ENCODE results near the gene OPRD1. TPM values are rescaled to one million over a fixed set of nuclear protein-coding genes. Genes with fewer than 3 reads are reported as not detected.
"Not testable (repeated sequence)": the region's sequence is repeated elsewhere in the genome, so short reads cannot be mapped to it uniquely, and the experiment has no call there.

Gene OPRD1
- polyA plus RNA-seq, 1 experiment: not detected

DNA sequence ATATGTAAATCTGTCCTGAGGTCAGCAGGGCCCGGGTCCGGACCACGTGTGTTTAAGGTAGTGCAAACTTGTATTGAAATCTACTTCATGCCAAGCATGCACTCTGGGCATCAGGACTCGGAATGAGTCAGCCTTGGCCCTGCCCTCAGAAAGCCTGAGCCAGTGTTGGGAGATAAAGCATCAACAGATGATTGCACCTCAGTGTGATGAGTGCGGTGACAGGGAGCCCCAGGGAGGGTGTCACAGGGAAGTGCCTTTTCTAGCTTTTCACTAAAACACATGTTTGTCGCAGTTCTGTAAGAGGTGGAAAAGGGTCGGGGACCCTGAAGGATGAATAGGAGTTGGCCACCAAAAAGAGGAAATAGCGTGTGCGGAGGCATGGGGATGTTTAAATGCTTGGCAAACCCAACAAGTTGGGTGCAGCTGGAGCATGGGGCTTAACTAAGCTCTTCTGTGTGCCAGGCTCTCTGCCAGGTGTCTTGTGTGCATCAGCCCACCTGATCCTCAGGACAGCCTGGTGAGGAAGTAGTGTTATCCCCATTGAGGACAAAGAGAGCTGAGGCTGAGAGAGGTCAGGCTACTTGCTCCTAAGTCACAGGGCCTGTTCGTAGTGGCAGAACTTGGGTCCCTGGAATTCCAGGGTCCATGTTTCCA, 54.2 kb downstream of the OPRD1 start:
- Histone ChIP-seq H3K4me3 (ENCODE audit: low read depth, low read length) (no peak overlapping the region), H3K36me3 (ENCODE audit: control insufficient read depth, insufficient read depth, low read length) (no peaks in the 10 kb centered on the region), H3K27me3 (ENCODE audit: control insufficient read depth, insufficient read depth, low read length) (peaks cover 16% of the 10 kb centered on the region)
- ChIA-PET CTCF (interaction anchor here (1.2 to 5.1 kb wide), 3 partner anchors 11 to 82 kb away, joined by 3 to 28 read pairs (median 5); no protein-coding TSS in a partner anchor), POLR2A (interaction anchor here (0.6 kb wide), 1 partner anchor 127 kb away, joined by 6 read pairs; no protein-coding TSS in a partner anchor)
- TF ChIP-seq, protein P1, sequence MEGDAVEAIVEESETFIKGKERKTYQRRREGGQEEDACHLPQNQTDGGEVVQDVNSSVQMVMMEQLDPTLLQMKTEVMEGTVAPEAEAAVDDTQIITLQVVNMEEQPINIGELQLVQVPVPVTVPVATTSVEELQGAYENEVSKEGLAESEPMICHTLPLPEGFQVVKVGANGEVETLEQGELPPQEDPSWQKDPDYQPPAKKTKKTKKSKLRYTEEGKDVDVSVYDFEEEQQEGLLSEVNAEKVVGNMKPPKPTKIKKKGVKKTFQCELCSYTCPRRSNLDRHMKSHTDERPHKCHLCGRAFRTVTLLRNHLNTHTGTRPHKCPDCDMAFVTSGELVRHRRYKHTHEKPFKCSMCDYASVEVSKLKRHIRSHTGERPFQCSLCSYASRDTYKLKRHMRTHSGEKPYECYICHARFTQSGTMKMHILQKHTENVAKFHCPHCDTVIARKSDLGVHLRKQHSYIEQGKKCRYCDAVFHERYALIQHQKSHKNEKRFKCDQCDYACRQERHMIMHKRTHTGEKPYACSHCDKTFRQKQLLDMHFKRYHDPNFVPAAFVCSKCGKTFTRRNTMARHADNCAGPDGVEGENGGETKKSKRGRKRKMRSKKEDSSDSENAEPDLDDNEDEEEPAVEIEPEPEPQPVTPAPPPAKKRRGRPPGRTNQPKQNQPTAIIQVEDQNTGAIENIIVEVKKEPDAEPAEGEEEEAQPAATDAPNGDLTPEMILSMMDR (IDR thresholded peaks at IDR 0.05; ENCODE audit: insufficient read depth, low read depth, low read length): no peak
- no peak for DNase-seq (ENCODE audit: low read depth)

DNA sequence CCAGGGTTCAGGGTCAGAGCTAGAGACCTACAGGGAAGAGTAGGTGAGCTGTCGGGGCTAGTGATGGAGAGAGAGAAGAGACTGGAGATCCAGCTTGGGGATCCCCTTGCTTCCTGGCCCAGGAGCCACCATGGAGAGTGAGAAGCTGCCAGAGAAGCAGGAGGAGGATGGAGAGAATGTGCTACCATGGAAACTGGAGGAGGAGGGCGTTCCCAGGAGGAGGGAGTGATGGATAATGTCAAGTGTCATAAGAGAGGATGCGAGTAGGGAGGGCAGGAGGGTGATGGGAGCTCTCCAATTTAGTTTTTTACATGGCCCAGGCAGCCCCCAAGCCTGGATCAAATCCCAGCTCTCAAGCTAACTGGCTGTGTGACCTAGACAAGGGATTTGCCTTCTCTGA, 55.9 kb downstream of the OPRD1 start:
- CTCF ChIA-PET: interaction anchor here (0.9 to 5.1 kb wide), 5 partner anchors 9 to 84 kb away, joined by 3 to 28 read pairs (median 5); no protein-coding TSS in a partner anchor
- no peak for DNase-seq (ENCODE audit: low read depth)
- Histone ChIP-seq H3K36me3 (ENCODE audit: control insufficient read depth, insufficient read depth, low read length) (no peaks in the 10 kb centered on the region), H3K4me3 (ENCODE audit: low read depth, low read length) (no peak overlapping the region), H3K27me3 (ENCODE audit: control insufficient read depth, insufficient read depth, low read length) (peaks cover 12% of the 10 kb centered on the region)
- POLR2A ChIA-PET: no interaction called here
- TF ChIP-seq, protein P1 (IDR thresholded peaks at IDR 0.05; ENCODE audit: insufficient read depth, low read depth, low read length): no peak

DNA sequence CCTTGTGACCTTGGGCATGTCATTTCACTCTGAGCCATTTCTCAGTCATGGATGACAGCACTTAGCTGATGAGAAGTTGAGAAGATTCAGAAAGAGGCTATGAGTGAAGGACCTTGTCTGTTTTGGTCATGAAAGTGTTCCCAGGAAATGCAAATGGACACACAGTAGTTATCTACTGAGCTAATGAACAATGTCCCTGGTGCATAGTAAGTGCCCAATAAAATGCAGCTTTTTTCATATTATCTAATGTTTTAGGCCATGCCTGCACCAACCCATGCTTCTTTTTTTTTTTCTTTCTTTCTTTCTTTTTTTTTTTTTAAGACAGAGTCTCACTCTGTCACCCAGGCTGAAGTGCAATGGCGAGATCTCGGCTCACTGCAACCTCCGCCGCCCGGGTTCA, 58.0 kb downstream of the OPRD1 start:
- CTCF ChIA-PET: interaction anchor here (1.8 to 5.1 kb wide), 2 partner anchors 12 to 86 kb away, joined by 5 to 28 read pairs; no protein-coding TSS in a partner anchor
- no peak for DNase-seq (ENCODE audit: low read depth)
- TF ChIP-seq, protein P1 (IDR thresholded peaks at IDR 0.05; ENCODE audit: insufficient read depth, low read depth, low read length): no peak
- POLR2A ChIA-PET: no interaction called here
- H3K4me3 ChIP-seq (ENCODE audit: low read depth, low read length): no peak overlapping the region
- H3K27me3 ChIP-seq (ENCODE audit: control insufficient read depth, insufficient read depth, low read length): peaks cover 12% of the 10 kb centered on the region
- no peaks in the 10 kb centered on the region for H3K36me3 ChIP-seq (ENCODE audit: control insufficient read depth, insufficient read depth, low read length)

DNA sequence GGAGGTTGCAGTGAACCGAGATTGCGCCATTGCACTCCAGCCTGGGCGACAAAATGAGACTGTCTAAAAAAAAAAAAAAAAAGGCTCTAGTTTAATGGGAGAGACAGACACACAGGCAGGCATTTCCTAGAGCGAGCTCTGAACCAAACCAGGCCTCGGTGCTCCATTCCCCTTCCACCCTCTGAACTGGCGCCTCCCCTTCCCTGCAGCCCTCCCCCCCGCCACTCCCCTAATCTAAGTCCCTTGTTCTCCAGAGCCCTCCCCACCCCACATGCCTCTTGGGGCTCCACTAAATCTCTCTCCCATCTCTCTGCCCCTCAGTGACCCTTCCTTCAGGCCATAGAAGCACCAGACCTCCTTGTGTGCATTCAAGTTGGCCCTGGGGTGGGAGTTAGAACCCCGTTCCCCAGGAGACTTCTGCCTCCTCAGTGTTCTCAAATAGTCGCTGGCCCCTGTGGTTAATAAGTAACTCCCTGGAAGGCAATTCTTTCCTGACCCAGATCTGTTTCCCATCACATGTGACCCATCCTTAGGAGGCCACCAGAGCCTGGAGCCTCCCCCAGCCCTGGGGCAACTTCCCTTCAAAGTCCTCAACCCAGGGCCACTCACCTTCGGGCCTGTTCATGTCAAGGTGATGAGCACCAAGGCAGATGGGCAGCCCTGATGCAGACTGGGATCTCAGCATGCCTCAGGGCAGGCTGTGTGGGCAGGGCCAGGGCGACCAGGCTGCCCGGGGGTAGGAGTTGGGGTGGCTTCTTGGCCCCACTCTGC, 59.8 kb downstream of the OPRD1 start:
- CTCF ChIA-PET: interaction anchor here (1.5 kb wide), 1 partner anchor 87 kb away, joined by 4 read pairs; no protein-coding TSS in a partner anchor
- Histone ChIP-seq H3K4me3 (ENCODE audit: low read depth, low read length) (no peak overlapping the region), H3K27me3 (ENCODE audit: control insufficient read depth, insufficient read depth, low read length) (peaks cover 8% of the 10 kb centered on the region), H3K36me3 (ENCODE audit: control insufficient read depth, insufficient read depth, low read length) (no peaks in the 10 kb centered on the region)
- POLR2A ChIA-PET: no interaction called here
- TF ChIP-seq, protein P1 (IDR thresholded peaks at IDR 0.05; ENCODE audit: insufficient read depth, low read depth, low read length): no peak
- DNase-seq (ENCODE audit: low read depth): no peak

DNA sequence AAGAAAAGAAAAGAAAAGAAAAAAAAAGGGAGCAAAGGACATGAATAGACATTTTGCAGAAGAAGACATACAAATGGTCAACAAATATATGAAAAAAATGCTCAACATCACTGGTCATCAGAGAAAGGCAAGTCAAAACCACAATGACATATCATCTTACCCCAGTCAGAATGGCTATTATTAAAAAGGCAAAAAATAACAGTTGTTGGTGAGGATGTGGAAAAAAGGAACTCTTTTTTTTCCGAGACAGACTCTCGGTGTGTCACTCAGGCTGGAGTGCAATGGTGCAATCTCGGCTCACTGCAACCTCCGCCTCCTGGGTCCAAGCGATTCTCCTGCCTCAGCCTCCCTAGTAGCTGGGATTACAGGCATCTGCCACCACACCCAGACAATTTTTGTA, 63.2 kb downstream of the OPRD1 start:
- H3K36me3 ChIP-seq (ENCODE audit: control insufficient read depth, insufficient read depth, low read length); DNase-seq (ENCODE audit: low read depth); POLR2A ChIA-PET; H3K27me3 ChIP-seq (ENCODE audit: control insufficient read depth, insufficient read depth, low read length); H3K4me3 ChIP-seq (ENCODE audit: low read depth, low read length): not testable (repeated sequence)
- CTCF ChIA-PET: interaction anchor here (1.0 to 11.1 kb wide), 5 partner anchors 35 to 326 kb away, joined by 3 to 369 read pairs (median 203); no protein-coding TSS in a partner anchor
